Esophagus (tissue), 2 donors: ENCODE measurements around the gene PLA2G4E. TPM values are rescaled to one million over a fixed set of nuclear protein-coding genes. Genes with fewer than 3 reads are reported as not detected.
A peak's percentile ranks its signal among the peaks of the same experiment; 100 is the strongest.

Source experiments
- H3K27ac ChIP-seq, 2 donors: one replicate each; pipeline ENCODE4 v1.5.1; 2013; ENCODE audit warnings: low read depth in 2 of 2, mild to moderate bottlenecking in 2 of 2, inconsistent platforms in 1 of 2, low read length in 1 of 2, moderate library complexity in 1 of 2
- H3K27me3 ChIP-seq, 2 donors: one replicate each; pipeline ENCODE4 v1.6.1; 2013; ENCODE audit warnings: low read length in 2 of 2, control low read depth in 1 of 2, mild to moderate bottlenecking in 1 of 2; ENCODE audit not compliant: insufficient read depth in 2 of 2, control insufficient read depth in 1 of 2
- H3K36me3 ChIP-seq, 2 donors: one replicate each; pipeline ENCODE4 v1.6.1; 2013; ENCODE audit warnings: low read length in 1 of 2; ENCODE audit not compliant: control insufficient read depth in 2 of 2, insufficient read depth in 2 of 2
- H3K4me1 ChIP-seq, 2 donors: one replicate each; pipeline ENCODE4 v1.6.1; 2013; ENCODE audit warnings: low read length in 1 of 2; ENCODE audit not compliant: control insufficient read depth in 2 of 2, insufficient read depth in 2 of 2
- H3K4me3 ChIP-seq, 2 donors: one replicate each; pipeline ENCODE4 v1.5.1; 2013; ENCODE audit warnings: low read length in 2 of 2, mild to moderate bottlenecking in 2 of 2, low read depth in 1 of 2, moderate library complexity in 1 of 2
- H3K9me3 ChIP-seq, 2 donors: one replicate each; pipeline ENCODE4 v1.6.1; 2013; ENCODE audit warnings: mild to moderate bottlenecking in 2 of 2, low read depth in 1 of 2, low read length in 1 of 2, moderate library complexity in 1 of 2; ENCODE audit not compliant: control insufficient read depth in 2 of 2, insufficient read depth in 1 of 2
- WGBS, 2 donors: extraction: QIAGEN DNeasy Blood & Tissue Kit; methylation state at CpG; one replicate each; pipeline ENCODE4 v1.1.7; 2013; 5-methylcytosine and 5-hydroxymethylcytosine counted together
- polyA plus RNA-seq, 2 donors: library from polyadenylated mRNA; stranded (reverse); fragments of 200-250 nt; gene quantifications; one replicate each; pipeline ENCODE4 v1.2.3, GENCODE V29; 2013
- donor health status: healthy with polysubstance abuse.
- donor health status: Bipolar disorder and iron deficiency.

PLA2G4E gene
- polyA plus RNA-seq, 2 donors: 1.2 to 2.5 TPM

GRCh38 chr15:41982133-41982930, 38.5 kb downstream of the PLA2G4E start:
- Histone ChIP-seq H3K27ac (peak overlapping the region in 1 of 2 donors; percentile 21), H3K27me3 (no peaks in the 10 kb centered on the region), H3K9me3 (no peaks in the 10 kb centered on the region), H3K4me3 (no peak overlapping the region), H3K4me1 (peaks cover 0 to 2% of the 10 kb centered on the region in 2 donors), H3K36me3 (no peaks in the 10 kb centered on the region)
- 89% methylated on average over 10 of the region's 10 CpGs for WGBS, 2 donors

GRCh38 chr15:41981371-41982132, 39.3 kb downstream of the PLA2G4E start:
- Histone ChIP-seq H3K4me3 (no peak overlapping the region), H3K9me3 (no peaks in the 10 kb centered on the region), H3K27me3 (no peaks in the 10 kb centered on the region), H3K4me1 (peaks cover 0 to 2% of the 10 kb centered on the region in 2 donors), H3K27ac (no peak overlapping the region), H3K36me3 (no peaks in the 10 kb centered on the region)
- 83 to 84% methylated on average over 10 of the region's 10 CpGs for WGBS, 2 donors

GRCh38 chr15:41980654-41981323, 40.1 kb downstream of the PLA2G4E start:
- H3K9me3 ChIP-seq: no peaks in the 10 kb centered on the region
- 69% methylated on average over 7 of the region's 7 CpGs for WGBS, 2 donors
- H3K4me3 ChIP-seq: no peak overlapping the region
- peaks cover 0 to 2% of the 10 kb centered on the region in 2 donors for H3K4me1 ChIP-seq
- H3K36me3 ChIP-seq: no peaks in the 10 kb centered on the region
- no peaks in the 10 kb centered on the region for H3K27me3 ChIP-seq
- no peak overlapping the region for H3K27ac ChIP-seq

GRCh38 chr15:41979493-41980266, 41.2 kb downstream of the PLA2G4E start:
- Histone ChIP-seq H3K27ac (no peak overlapping the region), H3K36me3 (no peaks in the 10 kb centered on the region), H3K4me1 (peaks cover 0 to 2% of the 10 kb centered on the region in 2 donors), H3K4me3 (no peak overlapping the region), H3K27me3 (no peaks in the 10 kb centered on the region), H3K9me3 (no peaks in the 10 kb centered on the region)
- WGBS, 2 donors: 81 to 85% methylated on average over 5 of the region's 5 CpGs

GRCh38 chr15:41978534-41978933, 42.3 kb downstream of the PLA2G4E start:
- no peak overlapping the region for H3K27ac ChIP-seq
- H3K4me1 ChIP-seq: peaks cover 0 to 2% of the 10 kb centered on the region in 2 donors
- no peaks in the 10 kb centered on the region for H3K27me3 ChIP-seq
- H3K9me3 ChIP-seq: no peaks in the 10 kb centered on the region
- H3K4me3 ChIP-seq: no peak overlapping the region
- 86 to 91% methylated on average over 4 of the region's 4 CpGs for WGBS, 2 donors
- no peaks in the 10 kb centered on the region for H3K36me3 ChIP-seq

- peaks cover 0 to 2% of the 10 kb centered on the region in 2 donors for H3K4me1 ChIP-seq
- H3K9me3 ChIP-seq: no peaks in the 10 kb centered on the region
- WGBS, 2 donors: 85 to 87% methylated on average over 6 of the region's 6 CpGs
- H3K27ac ChIP-seq: no peak overlapping the region
- no peak overlapping the region for H3K4me3 ChIP-seq
- no peaks in the 10 kb centered on the region for H3K36me3 ChIP-seq
- H3K27me3 ChIP-seq: no peaks in the 10 kb centered on the region
Measured at GRCh38 chr15:41977757-41978383, 43.0 kb downstream of the PLA2G4E start.

GRCh38 chr15:41975669-41976068, 45.2 kb downstream of the PLA2G4E start:
- no peak overlapping the region for H3K4me3 ChIP-seq
- H3K9me3 ChIP-seq: no peaks in the 10 kb centered on the region
- H3K27me3 ChIP-seq: no peaks in the 10 kb centered on the region
- H3K36me3 ChIP-seq: no peaks in the 10 kb centered on the region
- H3K4me1 ChIP-seq: peaks cover 0 to 2% of the 10 kb centered on the region in 2 donors
- H3K27ac ChIP-seq: no peak overlapping the region
- 68 to 74% methylated on average over 2 of the region's 2 CpGs for WGBS, 2 donors

GRCh38 chr15:41974041-41974440, 46.8 kb downstream of the PLA2G4E start:
- Histone ChIP-seq H3K9me3 (no peaks in the 10 kb centered on the region), H3K36me3 (no peaks in the 10 kb centered on the region), H3K27ac (no peak overlapping the region), H3K27me3 (no peaks in the 10 kb centered on the region), H3K4me3 (no peak overlapping the region), H3K4me1 (no peaks in the 10 kb centered on the region)
- 89 to 93% methylated on average over 1 of the region's 1 CpG for WGBS, 2 donors
